SK-N-SH treated with all-trans-retinoic acid at 6 μM for 48 hours (cell line): Measurements from ENCODE around the gene TMC4.

Experiments used
- ATAC-seq: fragments of 200-7000 bp; cut with Tn5 transposase; 3 replicates; pipeline ENCODE4 v1.9.1; 2020; ENCODE audit warnings: mild to moderate bottlenecking, moderate library complexity
- ARNTL ChIP-seq: fragments of 450-650 bp; formaldehyde crosslinking; IDR thresholded peaks from 2 replicates; pipeline ENCODE4 v1.5.0; 2020; ENCODE audit warnings: low read depth, mild to moderate bottlenecking, moderate library complexity, borderline replicate concordance
- CSDC2 ChIP-seq: fragments of 250-450 bp; sonication (Bioruptor Pico); IDR thresholded peaks from 2 replicates; pipeline ENCODE4 v1.5.0; 2020; ENCODE audit warnings: mild to moderate bottlenecking, moderate library complexity
- CSRNP3 ChIP-seq: fragments of 250-450 bp; sonication (Bioruptor Pico); IDR thresholded peaks from 2 replicates; pipeline ENCODE4 v1.5.1; 2021; ENCODE audit warnings: mild to moderate bottlenecking, moderate library complexity
- ESRRG ChIP-seq: fragments of 250-450 bp; sonication (Bioruptor Pico); IDR thresholded peaks from 2 replicates; pipeline ENCODE4 v1.6.1; 2021; ENCODE audit warnings: mild to moderate bottlenecking
- ISL1 ChIP-seq: fragments of 250-450 bp; sonication (Bioruptor Pico); IDR thresholded peaks from 2 replicates; pipeline ENCODE4 v2.1.2; 2022; ENCODE audit warnings: mild to moderate bottlenecking, moderate library complexity
- OSR1 ChIP-seq: fragments of 250-450 bp; sonication (Bioruptor Pico); IDR thresholded peaks from 2 replicates; pipeline ENCODE4 v1.8.0; 2022; ENCODE audit warnings: moderate library complexity, mild to moderate bottlenecking, inconsistent platforms
- PATZ1 ChIP-seq: fragments of 250-450 bp; sonication (Bioruptor Pico); IDR thresholded peaks from 2 replicates; pipeline ENCODE4 v1.8.0; 2020; ENCODE audit warnings: mild to moderate bottlenecking, moderate library complexity, borderline replicate concordance
- POU6F1 ChIP-seq: fragments of 250-450 bp; sonication (Bioruptor Pico); IDR thresholded peaks from 2 replicates; pipeline ENCODE4 v1.8.0; 2021; ENCODE audit warnings: low read depth, mild to moderate bottlenecking, moderate library complexity, borderline replicate concordance
- RARB ChIP-seq: fragments of 250-450 bp; sonication (Bioruptor Pico); IDR thresholded peaks from 2 replicates; pipeline ENCODE4 v1.8.0; 2021; ENCODE audit warnings: mild to moderate bottlenecking, moderate library complexity
- SNAI2 ChIP-seq: fragments of 250-450 bp; sonication (Bioruptor Pico); IDR thresholded peaks from 2 replicates; pipeline ENCODE4 v1.5.0; 2020; ENCODE audit warnings: mild to moderate bottlenecking, moderate library complexity
- TOX ChIP-seq: fragments of 250-450 bp; sonication (Bioruptor Pico); IDR thresholded peaks from 2 replicates; pipeline ENCODE4 v1.8.0; 2021; ENCODE audit warnings: mild to moderate bottlenecking, moderate library complexity, borderline replicate concordance
- TSHZ2 ChIP-seq: fragments of 250-450 bp; sonication (Bioruptor Pico); IDR thresholded peaks from 2 replicates; pipeline ENCODE4 v1.5.0; 2020; ENCODE audit warnings: mild to moderate bottlenecking, moderate library complexity
- ZC3H10 ChIP-seq: fragments of 250-450 bp; sonication (Bioruptor Pico); IDR thresholded peaks from 2 replicates; pipeline ENCODE4 v1.5.1; 2021; ENCODE audit warnings: mild to moderate bottlenecking, moderate library complexity
- ZFP3 ChIP-seq: fragments of 250-450 bp; sonication (Bioruptor Pico); IDR thresholded peaks from 2 replicates; pipeline ENCODE4 v1.5.0; 2020; ENCODE audit warnings: mild to moderate bottlenecking, moderate library complexity
- ZFP30 ChIP-seq: fragments of 450-650 bp; formaldehyde crosslinking; IDR thresholded peaks from 2 replicates; pipeline ENCODE4 v1.5.0; 2022; ENCODE audit warnings: mild to moderate bottlenecking, moderate library complexity
- ZNF565 ChIP-seq: fragments of 450-650 bp; formaldehyde crosslinking; conservative IDR thresholded peaks from 2 replicates; pipeline ENCODE4 v1.5.0; 2020; ENCODE audit warnings: low read depth, mild to moderate bottlenecking, moderate library complexity
- ZNF70 ChIP-seq: fragments of 450-650 bp; formaldehyde crosslinking; IDR thresholded peaks from 2 replicates; pipeline ENCODE4 v1.5.0; 2020; ENCODE audit warnings: mild to moderate bottlenecking, moderate library complexity

The TMC4 gene

GRCh38 chr19:54133957-54134590 lies 38.9 kb downstream of the TMC4 start (continued):
- no peak for TF ChIP-seq TSHZ2
- no peak for TF ChIP-seq ZNF565
- TF ChIP-seq ZFP3 (CRISPR knock-in tag) = no peak
- TF ChIP-seq, all 23 proteins: peak for 0

GRCh38 chr19:54133312-54133956 lies 39.5 kb downstream of the TMC4 start:
- TF ChIP-seq CSDC2 = no peak
- no peak for TF ChIP-seq OSR1 (CRISPR knock-in tag)
- no peak for TF ChIP-seq ARNTL
- TF ChIP-seq POU6F1 = no peak
- ATAC-seq = no peak

GRCh38 chr19:54129617-54129996 lies 43.4 kb downstream of the TMC4 start:
- ATAC-seq = no peak
- TF ChIP-seq ZNF70 (no peak), ESRRG (CRISPR knock-in tag) (no peak)

- ATAC-seq = no peak
- TF ChIP-seq ZNF70 (no peak), ZFP30 (no peak), RARB (CRISPR knock-in tag) (no peak), ISL1 (CRISPR knock-in tag) (no peak), SNAI2 (CRISPR knock-in tag) (no peak), PATZ1 (CRISPR knock-in tag) (no peak), ESRRG (CRISPR knock-in tag) (no peak), TOX (CRISPR knock-in tag) (no peak)
Observed at GRCh38 chr19:54128796-54129616, 44.0 kb downstream of the TMC4 start.

- TF ChIP-seq CSRNP3 (CRISPR knock-in tag) (no peak), PATZ1 (CRISPR knock-in tag) (no peak), ESRRG (CRISPR knock-in tag) (no peak), ZC3H10 (CRISPR knock-in tag) (no peak)
- ATAC-seq = no peak
Observed at GRCh38 chr19:54128441-54128725, 44.6 kb downstream of the TMC4 start.
